T-helper 9 cell (primary cell): Measurements from ENCODE around the gene POU3F3.

ENCODE experiments used
- DNase-seq: peaks from one replicate; pipeline ENCODE4 v3.0.0-alpha.2; 2020

The POU3F3 gene

GRCh38 chr2:104862058-104862941, 8.4 kb downstream of the POU3F3 start:
- DNase-seq: no peak

- DNase-seq: no peak
Measured at GRCh38 chr2:104863146-104863467, 9.2 kb downstream of the POU3F3 start.

- DNase-seq: no peak
Measured at GRCh38 chr2:104863468-104864279, 9.8 kb downstream of the POU3F3 start.

- DNase-seq: no peak
Measured at GRCh38 chr2:104864280-104865095, 10.6 kb downstream of the POU3F3 start.

- no peak for DNase-seq
Measured at GRCh38 chr2:104865096-104865470, 11.2 kb downstream of the POU3F3 start.

GRCh38 chr2:104866122-104866864, 12.4 kb downstream of the POU3F3 start:
- no peak for DNase-seq

GRCh38 chr2:104866883-104867812, 13.2 kb downstream of the POU3F3 start:
- DNase-seq: no peak

GRCh38 chr2:104867813-104868504, 14.0 kb downstream of the POU3F3 start:
- no peak for DNase-seq

GRCh38 chr2:104868505-104868866, 14.6 kb downstream of the POU3F3 start:
- DNase-seq: no peak

- DNase-seq: no peak
Measured at GRCh38 chr2:104870100-104870975, 16.4 kb downstream of the POU3F3 start.

GRCh38 chr2:104871649-104871971, 17.7 kb downstream of the POU3F3 start:
- DNase-seq: no peak

GRCh38 chr2:104871972-104872865, 18.3 kb downstream of the POU3F3 start:
- no peak for DNase-seq

GRCh38 chr2:104872866-104873688, 19.2 kb downstream of the POU3F3 start:
- DNase-seq: no peak

- no peak for DNase-seq
Measured at GRCh38 chr2:104873689-104874054, 19.8 kb downstream of the POU3F3 start.

- DNase-seq: no peak
Measured at GRCh38 chr2:104874230-104874629, 20.3 kb downstream of the POU3F3 start.

- DNase-seq: no peak
Measured at GRCh38 chr2:104875262-104875661, 21.3 kb downstream of the POU3F3 start.

GRCh38 chr2:104876606-104877570, 23.0 kb downstream of the POU3F3 start:
- no peak for DNase-seq
